Fibroblast of pulmonary artery (primary cell): Measurements from ENCODE around the gene FAM78B.

Source experiments
- DNase-seq: peaks from one replicate; pipeline ENCODE4 v3.0.0-alpha.2; 2010; ENCODE audit warnings: low read depth
- H3K4me3 ChIP-seq: replicated peaks from 2 replicates; pipeline ENCODE4 v1.5.1; 2011; ENCODE audit warnings: low read depth, mild to moderate bottlenecking, control low read depth, low read length, moderate library complexity
- CTCF ChIP-seq: IDR thresholded peaks from 2 replicates; pipeline ENCODE4 v1.5.1; 2011; ENCODE audit warnings: mild to moderate bottlenecking, control low read depth, low read length, inconsistent platforms; ENCODE audit errors: missing control alignments

FAM78B gene

GRCh38 chr1:166114419-166114818 lies 52.4 kb downstream of the FAM78B start:
- no peak for DNase-seq
- TF ChIP-seq CTCF: no peak
- no peak overlapping the region for H3K4me3 ChIP-seq

- no peak overlapping the region for H3K4me3 ChIP-seq
- TF ChIP-seq CTCF: no peak
- DNase-seq: no peak
These were observed 53.2 kb downstream of the FAM78B start for GRCh38 chr1:166113630-166114029.

- no peak for TF ChIP-seq CTCF
- no peak overlapping the region for H3K4me3 ChIP-seq
- no peak for DNase-seq
These were observed 53.8 kb downstream of the FAM78B start for GRCh38 chr1:166113031-166113430.

- H3K4me3 ChIP-seq: no peak overlapping the region
- no peak for DNase-seq
- no peak for TF ChIP-seq CTCF
These were observed 54.4 kb downstream of the FAM78B start for GRCh38 chr1:166112425-166112824.

- no peak for TF ChIP-seq CTCF
- no peak overlapping the region for H3K4me3 ChIP-seq
- DNase-seq: no peak
These were observed 55.4 kb downstream of the FAM78B start for GRCh38 chr1:166111430-166111829.

- TF ChIP-seq CTCF: no peak
- DNase-seq: no peak
- no peak overlapping the region for H3K4me3 ChIP-seq
These were observed 76.6 kb downstream of the FAM78B start for GRCh38 chr1:166090244-166090643.

- DNase-seq: no peak
- H3K4me3 ChIP-seq: no peak overlapping the region
- no peak for TF ChIP-seq CTCF
These were observed 77.0 kb downstream of the FAM78B start for GRCh38 chr1:166089804-166090203.
